ENCODE results near the gene FOXP1.

GRCh38 chr3:71384388-71384787 is 199.1 kb downstream of the FOXP1 start:
- TF ChIP-seq CTCF (conservative IDR thresholded peaks at IDR 0.05 in 1 of 2, IDR thresholded peaks at IDR 0.05 in 1 of 2; ENCODE audit: extremely low read depth in 1 of 2, insufficient read depth in 1 of 2, low read depth in 1 of 2, low read length in 2 of 2) = no peak
- TF ChIP-seq EZH2 (IDR thresholded peaks at IDR 0.05; ENCODE audit: borderline replicate concordance, low read length) = no peak

All from mammary epithelial cell (primary cell).